GM12891 (cell line): ENCODE measurements around the gene KDM4B.

Experiments
- PAX5 ChIP-seq: IDR thresholded peaks from 2 replicates; pipeline ENCODE4 v1.6.1; 2011; ENCODE audit warnings: low read length, moderate library complexity, mild to moderate bottlenecking; ENCODE audit not compliant: insufficient read depth, severe bottlenecking
- POLR2A ChIP-seq: IDR thresholded peaks from 2 replicates; pipeline ENCODE4 v1.6.1; 2011; ENCODE audit warnings: low read depth, low read length, control low read depth
- POLR2AphosphoS5 ChIP-seq: IDR thresholded peaks from 2 replicates; pipeline ENCODE4 v1.6.1; 2011; ENCODE audit warnings: low read depth, low read length, control low read depth
- SPI1 ChIP-seq: IDR thresholded peaks from 2 replicates; pipeline ENCODE4 v1.6.1; 2011; ENCODE audit warnings: low read depth, low read length, control low read depth
- TAF1 ChIP-seq: IDR thresholded peaks from 2 replicates; pipeline ENCODE4 v1.6.1; 2011; ENCODE audit warnings: low read depth, low read length, control low read depth

- TF ChIP-seq POLR2A (no peak), POLR2AphosphoS5 (no peak), TAF1 (no peak), PAX5 (no peak), SPI1 (no peak)
Measured at GRCh38 chr19:4988770-4989251, 19.9 kb downstream of the KDM4B start.
